Measurements from ENCODE around the gene MCL1. TPM values are rescaled to one million over a fixed set of nuclear protein-coding genes. Genes with fewer than 3 reads are reported as not detected.
A peak's percentile ranks its signal among the peaks of the same experiment; 100 is the strongest.

The MCL1 gene
- total RNA-seq (100 to 1,000 TPM; 101 to 299 (median 199) TPM), polyA plus RNA-seq (100 to 1,000 TPM in 1 of 3 donors, 10 to 100 TPM in 2; 57.4 to 187 (median 90.5) TPM)
- long read RNA-seq, donor 1, transcript MCL1-202 (3 exons, 3,932 nt): major isoform, 13 of 14 reads
- long read RNA-seq, donor 1, partial matches to known transcripts: 0 of 14 reads
- long read RNA-seq, donor 1, other reads (novel, unspliced or antisense): 0 of 14 reads
- long read RNA-seq, donor 2, transcript MCL1-202 (3 exons, 3,932 nt): major isoform, 25 of 25 reads
- long read RNA-seq, donor 2, partial matches to known transcripts: 0 of 25 reads
- long read RNA-seq, donor 2, other reads (novel, unspliced or antisense): 0 of 25 reads
- long read RNA-seq, donor 3, transcript MCL1-202 (3 exons, 3,932 nt): major isoform, 14 of 15 reads
- long read RNA-seq, donor 3, partial matches to known transcripts: 0 of 15 reads
- long read RNA-seq, donor 3, other reads (novel, unspliced or antisense): 0 of 15 reads
- long read RNA-seq, donor 4, partial matches to known transcripts: 0 of 6 reads
- long read RNA-seq, donor 4, other reads (novel, unspliced or antisense): 2 of 6 reads
- long read RNA-seq, donor 5, transcript MCL1-202 (3 exons, 3,932 nt): major isoform, 343 of 377 reads
- long read RNA-seq, donor 5, transcript MCL1-203 (2 exons, 1,099 nt): minor isoform, 5 of 377 reads
- long read RNA-seq, donor 5, partial matches to known transcripts: 0 of 377 reads
- long read RNA-seq, donor 5, other reads (novel, unspliced or antisense): 28 of 377 reads
- long read RNA-seq, donor 6, partial matches to known transcripts: 0 of 5 reads
- long read RNA-seq, donor 6, other reads (novel, unspliced or antisense): 5 of 5 reads
- long read RNA-seq, donor 7, transcript MCL1-202 (3 exons, 3,932 nt): major isoform, 9 of 10 reads
- long read RNA-seq, donor 7, partial matches to known transcripts: 0 of 10 reads
- long read RNA-seq, donor 7, other reads (novel, unspliced or antisense): 0 of 10 reads
- long read RNA-seq, donor 8, transcript MCL1-202 (3 exons, 3,932 nt): major isoform, 27 of 41 reads
- long read RNA-seq, donor 8, partial matches to known transcripts: 10 of 41 reads
- long read RNA-seq, donor 8, other reads (novel, unspliced or antisense): 0 of 41 reads
- long read RNA-seq, donor 9, transcript MCL1-202 (3 exons, 3,932 nt): major isoform, 13 of 14 reads
- long read RNA-seq, donor 9, partial matches to known transcripts: 0 of 14 reads
- long read RNA-seq, donor 9, other reads (novel, unspliced or antisense): 0 of 14 reads
- long read RNA-seq, donor 10, partial matches to known transcripts: 0 of 3 reads
- long read RNA-seq, donor 10, other reads (novel, unspliced or antisense): 0 of 3 reads

GRCh38 chr1:150579110-150579944, at the start of gene MCL1:
Gene MCL1 (minus strand): TSS chr1:150579610. CDS start chr1:150579530, 80 bp downstream.
- DNase-seq: peak; percentile 92 to 97 (median 97)
- peak within 1 kb of the TSS; percentile 93 to 100 (median 100) for H3K27ac ChIP-seq
- H3K36me3 ChIP-seq (replicated peaks in 1 of 2): peaks cover 0 to 33% of the 10 kb centered on the region in 2 donors
- H3K27me3 ChIP-seq: no peaks in the 10 kb centered on the region
- H3K4me1 ChIP-seq (replicated peaks in 1 of 2): peaks cover 27 to 29% of the 10 kb centered on the region in 2 donors
- H3K4me3 ChIP-seq: peak within 1 kb of the TSS; percentile 67 to 99 (median 92)
- 0 to 1% (median 0%) methylated on average over 14 to 94 of the region's 94 CpGs for WGBS, 4 donors
- TF ChIP-seq CTCF (IDR thresholded peaks at IDR 0.05) (peak in 4 of 6 experiments; percentile 12 to 29 (median 19)), POLR2A (IDR thresholded peaks at IDR 0.05) (peak; percentile 98)
- no peaks in the 10 kb centered on the region for H3K9me3 ChIP-seq (replicated peaks in 1 of 3)
- intact Hi-C loops (cut with DNase I): loop anchor here (5.0 kb wide), 2 partner anchors 38 to 43 kb away; no protein-coding TSS in a partner anchor

GRCh38 chr1:150628766-150629114, 49.3 kb upstream of the MCL1 start:
- WGBS, 4 donors: 1 to 4% (median 1%) methylated on average over 9 of the region's 9 CpGs
- intact Hi-C loops (cut with DNase I): no loop called here

More at GRCh38 chr1:150628766-150629114, 49.3 kb upstream of the MCL1 start:
- Histone ChIP-seq H3K9me3 (replicated peaks in 1 of 3) (no peaks in the 10 kb centered on the region), H3K27me3 (no peaks in the 10 kb centered on the region), H3K4me1 (replicated peaks in 1 of 2) (peaks cover 12 to 27% of the 10 kb centered on the region in 2 donors), H3K4me3 (peak overlapping the region in 3 of 4 donors; percentile 27 to 82 (median 77)), H3K27ac (peak overlapping the region; percentile 93 to 99 (median 98)), H3K36me3 (replicated peaks in 1 of 2) (peaks cover 0 to 36% of the 10 kb centered on the region in 2 donors)
- no peak for DNase-seq
- no peak for TF ChIP-seq CTCF (IDR thresholded peaks at IDR 0.05)
- TF ChIP-seq POLR2A (IDR thresholded peaks at IDR 0.05): no peak
